ENCODE measurements around the gene LRMDA.

- TF ChIP-seq CTCF (IDR thresholded peaks at IDR 0.05) (no peak), POLR2AphosphoS5 (IDR thresholded peaks at IDR 0.05) (no peak), POLR2A (IDR thresholded peaks at IDR 0.05) (no peak), EP300 (IDR thresholded peaks at IDR 0.05) (no peak)
These were observed 753.2 kb downstream of the LRMDA start for GRCh38 chr10:76184647-76185046.
